H1 (cell line): ENCODE data around the gene CCDC197.

Experiments used
- BCL11A ChIP-seq, 2 experiments: IDR thresholded peaks; one replicate each; pipeline ENCODE4 v1.6.1; 2011; ENCODE audit warnings: low read depth in 2 of 2, low read length in 2 of 2, mild to moderate bottlenecking in 2 of 2
- CHD2 ChIP-seq: IDR thresholded peaks from 2 replicates; pipeline ENCODE4 v1.6.1; 2012; ENCODE audit warnings: low read length, improper control_type of control experiment
- GABPA ChIP-seq: IDR thresholded peaks from 2 replicates; pipeline ENCODE4 v1.6.1; 2011; ENCODE audit warnings: mild to moderate bottlenecking, low read length, moderate library complexity, borderline replicate concordance; ENCODE audit not compliant: insufficient read depth
- HDAC2 ChIP-seq, 2 experiments: fragments of 300-600 bp in 1 of 2; sonication (generic) in 1 of 2; IDR thresholded peaks; 2 replicates each; pipeline ENCODE4 v1.6.1; 2011 to 2012; ENCODE audit warnings: low read depth in 2 of 2, low read length in 2 of 2, mild to moderate bottlenecking in 2 of 2, moderate library complexity in 2 of 2, borderline replicate concordance in 1 of 2, inconsistent platforms in 1 of 2
- JUN ChIP-seq: IDR thresholded peaks from 2 replicates; pipeline ENCODE4 v1.6.1; 2011; ENCODE audit warnings: low read depth, mild to moderate bottlenecking, improper control_type of control experiment, low read length
- POLR2A ChIP-seq, 2 experiments: IDR thresholded peaks; 1 replicate in 1 of 2; 2 replicates in 1 of 2; pipeline ENCODE4 v1.6.1; 2011; ENCODE audit warnings: low read depth in 2 of 2, low read length in 2 of 2, mild to moderate bottlenecking in 2 of 2; ENCODE audit errors: control extremely low read depth in 1 of 2
- POU5F1 ChIP-seq: IDR thresholded peaks from 2 replicates; pipeline ENCODE4 v1.6.1; 2011; ENCODE audit warnings: low read depth, mild to moderate bottlenecking, low read length, moderate library complexity
- RAD21 ChIP-seq, 2 experiments: IDR thresholded peaks in 1 of 2; conservative IDR thresholded peaks in 1 of 2; 2 replicates each; pipeline ENCODE4 v1.6.1; 2011; ENCODE audit warnings: low read depth in 2 of 2, low read length in 2 of 2, improper control_type of control experiment in 1 of 2, inconsistent platforms in 1 of 2, mild to moderate bottlenecking in 1 of 2, moderate library complexity in 1 of 2
- SAP30 ChIP-seq: fragments of 300-600 bp; sonication (generic); IDR thresholded peaks from 2 replicates; pipeline ENCODE4 v1.7.1; 2012; ENCODE audit warnings: low read length, moderate library complexity, mild to moderate bottlenecking, inconsistent platforms; ENCODE audit not compliant: insufficient read depth, insufficient replicate concordance
- TAF7 ChIP-seq: optimal IDR thresholded peaks from 2 replicates; pipeline ENCODE3; 2011; ENCODE audit warnings: low read depth, mild to moderate bottlenecking, inconsistent platforms, low read length, moderate library complexity, borderline replicate concordance
- YY1 ChIP-seq: IDR thresholded peaks from 2 replicates; pipeline ENCODE4 v1.6.1; 2011; ENCODE audit warnings: low read depth, mild to moderate bottlenecking, low read length
- TF ChIP-seq, protein P1 (sequence below), 3 experiments: IDR thresholded peaks; 1 replicate in 2 of 3; 2 replicates in 1 of 3; pipeline versions ENCODE4 v1.5.1 to v1.6.1; 2011; ENCODE audit warnings: low read length in 3 of 3, mild to moderate bottlenecking in 3 of 3, inconsistent platforms in 2 of 3, low read depth in 1 of 3, moderate library complexity in 1 of 3; ENCODE audit not compliant: insufficient read depth in 1 of 3; ENCODE audit errors: control extremely low read depth in 1 of 3
- TF ChIP-seq, protein P2 (sequence below): IDR thresholded peaks from 2 replicates; pipeline ENCODE4 v1.6.1; 2012; ENCODE audit warnings: inconsistent platforms

DNA sequence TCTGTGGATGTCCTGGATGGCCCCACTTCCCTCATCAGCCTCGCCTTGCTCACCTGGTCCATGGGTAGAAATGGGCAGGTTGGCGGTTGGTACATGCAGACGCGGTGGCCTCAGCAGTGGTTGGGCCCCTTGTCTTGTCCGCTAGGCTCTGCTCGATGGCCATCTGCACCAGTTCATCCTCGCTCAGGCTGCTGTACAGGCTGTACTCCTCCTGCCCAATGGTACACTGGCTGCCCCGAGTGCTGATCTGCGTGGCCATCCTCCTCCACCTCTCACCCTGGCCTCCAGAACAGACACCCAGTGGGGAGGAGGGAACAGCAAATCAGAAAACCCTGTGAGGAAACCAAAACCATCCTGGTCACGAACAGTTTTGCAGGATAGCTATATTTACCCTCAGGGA lies 32.8 kb upstream of the CCDC197 start:
- TF ChIP-seq YY1 (no peak), TAF7 (no peak), GABPA (no peak), HDAC2 (IDR thresholded peaks at IDR 0.05; ENCODE audit: borderline replicate concordance in 1 of 2, low read depth in 2 of 2, low read length in 2 of 2) (no peak), JUN (no peak), SAP30 (no peak), POLR2A (IDR thresholded peaks at IDR 0.05; ENCODE audit: control extremely low read depth in 1 of 2, low read depth in 2 of 2, low read length in 2 of 2) (no peak), CHD2 (no peak), RAD21 (IDR thresholded peaks at IDR 0.05 in 1 of 2, conservative IDR thresholded peaks at IDR 0.05 in 1 of 2; ENCODE audit: low read depth in 2 of 2, low read length in 2 of 2) (no peak), BCL11A (IDR thresholded peaks at IDR 0.05; ENCODE audit: low read depth in 2 of 2, low read length in 2 of 2) (no peak), POU5F1 (no peak)
- TF ChIP-seq, protein P1, sequence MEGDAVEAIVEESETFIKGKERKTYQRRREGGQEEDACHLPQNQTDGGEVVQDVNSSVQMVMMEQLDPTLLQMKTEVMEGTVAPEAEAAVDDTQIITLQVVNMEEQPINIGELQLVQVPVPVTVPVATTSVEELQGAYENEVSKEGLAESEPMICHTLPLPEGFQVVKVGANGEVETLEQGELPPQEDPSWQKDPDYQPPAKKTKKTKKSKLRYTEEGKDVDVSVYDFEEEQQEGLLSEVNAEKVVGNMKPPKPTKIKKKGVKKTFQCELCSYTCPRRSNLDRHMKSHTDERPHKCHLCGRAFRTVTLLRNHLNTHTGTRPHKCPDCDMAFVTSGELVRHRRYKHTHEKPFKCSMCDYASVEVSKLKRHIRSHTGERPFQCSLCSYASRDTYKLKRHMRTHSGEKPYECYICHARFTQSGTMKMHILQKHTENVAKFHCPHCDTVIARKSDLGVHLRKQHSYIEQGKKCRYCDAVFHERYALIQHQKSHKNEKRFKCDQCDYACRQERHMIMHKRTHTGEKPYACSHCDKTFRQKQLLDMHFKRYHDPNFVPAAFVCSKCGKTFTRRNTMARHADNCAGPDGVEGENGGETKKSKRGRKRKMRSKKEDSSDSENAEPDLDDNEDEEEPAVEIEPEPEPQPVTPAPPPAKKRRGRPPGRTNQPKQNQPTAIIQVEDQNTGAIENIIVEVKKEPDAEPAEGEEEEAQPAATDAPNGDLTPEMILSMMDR (IDR thresholded peaks at IDR 0.05; ENCODE audit: control extremely low read depth in 1 of 3, insufficient read depth in 1 of 3, low read depth in 1 of 3, low read length in 3 of 3), result no peak
- TF ChIP-seq, protein P2, sequence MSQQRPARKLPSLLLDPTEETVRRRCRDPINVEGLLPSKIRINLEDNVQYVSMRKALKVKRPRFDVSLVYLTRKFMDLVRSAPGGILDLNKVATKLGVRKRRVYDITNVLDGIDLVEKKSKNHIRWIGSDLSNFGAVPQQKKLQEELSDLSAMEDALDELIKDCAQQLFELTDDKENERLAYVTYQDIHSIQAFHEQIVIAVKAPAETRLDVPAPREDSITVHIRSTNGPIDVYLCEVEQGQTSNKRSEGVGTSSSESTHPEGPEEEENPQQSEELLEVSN, result no peak
